BLaER1 treated with 17β-estradiol and CSF1 and Interleukin-3, amounts not matched to agents 10 nM and 100 nM (cell line): Measurements from ENCODE around the gene B3GNT8.
"Not testable (repeated sequence)": the region's sequence is repeated elsewhere in the genome, so short reads cannot be mapped to it uniquely, and the experiment has no call there.

Experiments
- H3K27ac ChIP-seq, 11 experiments: shearing (Covaris generic); formaldehyde crosslinking; 2 replicates each; pipeline ENCODE4 v1.8.1; 2022
- H3K27me3 ChIP-seq, 11 experiments: shearing (Covaris generic); formaldehyde crosslinking; 2 replicates each; pipeline ENCODE4 v1.8.1; 2022
- H3K36me3 ChIP-seq, 11 experiments: shearing (Covaris generic); formaldehyde crosslinking; 2 replicates each; pipeline ENCODE4 v1.8.1; 2022
- H3K4me1 ChIP-seq, 10 experiments: shearing (Covaris generic); formaldehyde crosslinking; 2 replicates each; pipeline ENCODE4 v1.8.1; 2022
- H3K4me2 ChIP-seq, 11 experiments: shearing (Covaris generic); formaldehyde crosslinking; 2 replicates each; pipeline ENCODE4 v1.8.1; 2022
- H3K4me3 ChIP-seq, 10 experiments: shearing (Covaris generic); formaldehyde crosslinking; 2 replicates each; pipeline ENCODE4 v1.8.1; 2022
- H3K9ac ChIP-seq, 11 experiments: shearing (Covaris generic); formaldehyde crosslinking; 2 replicates each; pipeline ENCODE4 v1.8.1; 2022
- H3K9me3 ChIP-seq, 11 experiments: shearing (Covaris generic); formaldehyde crosslinking; replicated peaks in 1 of 11; 2 replicates each; pipeline ENCODE4 v1.8.1; 2022
- H4K20me1 ChIP-seq, 11 experiments: shearing (Covaris generic); formaldehyde crosslinking; 2 replicates each; pipeline ENCODE4 v1.8.1; 2022
- Cebpa-rat ChIP-seq, 11 experiments: shearing (Covaris generic); IDR thresholded peaks; 2 replicates each; pipeline ENCODE4 v1.8.1; 2022

The B3GNT8 gene, protein sequence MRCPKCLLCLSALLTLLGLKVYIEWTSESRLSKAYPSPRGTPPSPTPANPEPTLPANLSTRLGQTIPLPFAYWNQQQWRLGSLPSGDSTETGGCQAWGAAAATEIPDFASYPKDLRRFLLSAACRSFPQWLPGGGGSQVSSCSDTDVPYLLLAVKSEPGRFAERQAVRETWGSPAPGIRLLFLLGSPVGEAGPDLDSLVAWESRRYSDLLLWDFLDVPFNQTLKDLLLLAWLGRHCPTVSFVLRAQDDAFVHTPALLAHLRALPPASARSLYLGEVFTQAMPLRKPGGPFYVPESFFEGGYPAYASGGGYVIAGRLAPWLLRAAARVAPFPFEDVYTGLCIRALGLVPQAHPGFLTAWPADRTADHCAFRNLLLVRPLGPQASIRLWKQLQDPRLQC

GRCh38 chr19:41426952-41427646 is at the start of gene B3GNT8:
Gene B3GNT8, minus strand, starts transcription at chr19:41427374. Its CDS starts 596 bp downstream, at chr19:41426778.
- Histone ChIP-seq H3K27ac (peak within 1 kb of the TSS; percentile 76 to 89 (median 84)), H3K36me3 (peaks cover 46 to 84% (median 55%) of the 10 kb centered on the region in 11 experiments), H3K9me3 (no peaks in the 10 kb centered on the region), H3K9ac (peak within 1 kb of the TSS; percentile 70 to 94 (median 79)), H3K27me3 (no peaks in the 10 kb centered on the region), H3K4me1 (peaks cover 43 to 92% (median 74%) of the 10 kb centered on the region in 10 experiments), H4K20me1 (peaks cover 0 to 25% (median 0%) of the 10 kb centered on the region in 11 experiments; a peak in 6 of 22 replicates), H3K4me3 (peak within 1 kb of the TSS; percentile 44 to 75 (median 60)), H3K4me2 (peak within 1 kb of the TSS; percentile 91 to 99 (median 95))
- TF ChIP-seq Cebpa-rat (IDR thresholded peaks at IDR 0.05), result no peak

DNA sequence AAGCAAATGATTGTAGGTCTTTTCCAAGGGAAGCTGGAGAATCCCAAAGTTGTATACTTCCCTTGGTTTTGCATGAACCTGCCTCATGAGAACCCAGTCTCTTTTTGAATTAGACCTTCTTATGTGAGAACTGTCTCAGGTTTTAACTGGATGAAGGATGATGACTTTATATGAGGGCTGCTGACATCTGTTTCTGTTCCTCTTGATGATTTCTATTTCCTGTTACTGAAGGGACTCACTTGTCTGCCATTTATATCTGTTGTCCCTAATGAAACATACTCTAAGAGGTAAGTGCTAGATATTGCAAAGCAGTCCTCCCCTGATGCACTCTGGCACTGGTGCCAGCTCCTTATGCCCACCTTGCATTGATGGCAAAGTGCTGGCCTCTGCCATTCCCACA is 49.4 kb upstream of the B3GNT8 start:
- no peak overlapping the region for H3K9ac ChIP-seq
- H3K36me3 ChIP-seq, result no peaks in the 10 kb centered on the region
- TF ChIP-seq Cebpa-rat (IDR thresholded peaks at IDR 0.05), result no peak
- peaks cover 11 to 21% (median 16%) of the 10 kb centered on the region in 11 experiments; a peak in 21 of 22 replicates for H3K9me3 ChIP-seq
- no peak overlapping the region for H3K27ac ChIP-seq
- peak overlapping the region in 4 of 11 experiments; percentile 0 to 52 (median 28); a peak in 4 of 22 replicates for H3K4me2 ChIP-seq
- H3K4me3 ChIP-seq, result no peak overlapping the region
- H3K27me3 ChIP-seq, result no peaks in the 10 kb centered on the region
- H3K4me1 ChIP-seq, result peaks cover 0 to 29% (median 19%) of the 10 kb centered on the region in 10 experiments; a peak in 13 of 20 replicates
- no peaks in the 10 kb centered on the region for H4K20me1 ChIP-seq

- H3K9ac ChIP-seq, H3K27me3 ChIP-seq, H3K36me3 ChIP-seq, H4K20me1 ChIP-seq, H3K4me3 ChIP-seq: not testable (repeated sequence)
- H3K9me3 ChIP-seq, result peaks cover 0 to 18% (median 7%) of the 10 kb centered on the region in 11 experiments; a peak in 14 of 22 replicates
- H3K27ac ChIP-seq, result peak overlapping the region in 3 of 11 experiments; percentile 11 to 33 (median 33); a peak in 4 of 22 replicates
- H3K4me2 ChIP-seq, result peak overlapping the region in 6 of 11 experiments; percentile 5 to 42 (median 17); a peak in 7 of 22 replicates
- peaks cover 0 to 13% (median 8%) of the 10 kb centered on the region in 10 experiments; a peak in 10 of 20 replicates for H3K4me1 ChIP-seq
- TF ChIP-seq Cebpa-rat (IDR thresholded peaks at IDR 0.05), result peak in 5 of 11 experiments; percentile 11 to 61 (median 33); a peak in 3 of 22 replicates
These were observed 36.4 kb upstream of the B3GNT8 start for GRCh38 chr19:41463257-41464256.

DNA sequence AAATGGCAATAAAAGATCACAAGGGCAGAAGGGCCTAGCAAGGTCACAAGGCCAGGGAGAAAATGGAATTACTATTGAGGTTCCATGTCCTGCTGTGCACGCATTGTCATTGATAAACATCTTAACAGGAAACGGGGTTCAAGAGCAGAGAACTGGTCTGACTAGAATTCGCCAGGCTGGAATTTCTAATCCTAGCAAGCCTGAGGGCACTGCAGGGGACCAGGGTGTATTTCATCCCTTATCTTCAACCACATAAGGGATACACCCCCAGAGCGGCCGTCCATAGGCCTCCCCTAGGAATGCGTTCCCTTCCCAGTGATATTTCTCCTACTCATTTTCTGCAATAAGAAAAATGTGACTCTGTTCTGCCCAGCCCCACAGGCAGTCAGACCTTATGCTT is 35.3 kb upstream of the B3GNT8 start:
- Histone ChIP-seq H3K27ac (no peak overlapping the region), H4K20me1 (no peaks in the 10 kb centered on the region), H3K9ac (no peak overlapping the region), H3K4me1 (peaks cover 0 to 13% (median 8%) of the 10 kb centered on the region in 10 experiments; a peak in 10 of 20 replicates), H3K4me2 (no peak overlapping the region), H3K9me3 (peaks cover 0 to 18% (median 7%) of the 10 kb centered on the region in 11 experiments; a peak in 14 of 22 replicates), H3K36me3 (no peaks in the 10 kb centered on the region), H3K4me3 (no peak overlapping the region), H3K27me3 (no peaks in the 10 kb centered on the region)
- no peak for TF ChIP-seq Cebpa-rat (IDR thresholded peaks at IDR 0.05)

GRCh38 chr19:41457241-41457640 is 30.1 kb upstream of the B3GNT8 start:
- Histone ChIP-seq H3K9ac (no peak overlapping the region), H4K20me1 (no peaks in the 10 kb centered on the region), H3K4me3 (no peak overlapping the region), H3K27ac (no peak overlapping the region), H3K9me3 (peaks cover 0 to 10% (median 1%) of the 10 kb centered on the region in 11 experiments; a peak in 9 of 22 replicates), H3K4me1 (peaks cover 0 to 6% (median 0%) of the 10 kb centered on the region in 10 experiments; a peak in 1 of 20 replicates), H3K4me2 (0 out of 22 replicates have a peak overlapping the region, but pooled peaks of 1 of the 11 experiments have one; percentile 14), H3K36me3 (no peaks in the 10 kb centered on the region), H3K27me3 (no peaks in the 10 kb centered on the region)
- TF ChIP-seq Cebpa-rat (IDR thresholded peaks at IDR 0.05), result no peak

DNA sequence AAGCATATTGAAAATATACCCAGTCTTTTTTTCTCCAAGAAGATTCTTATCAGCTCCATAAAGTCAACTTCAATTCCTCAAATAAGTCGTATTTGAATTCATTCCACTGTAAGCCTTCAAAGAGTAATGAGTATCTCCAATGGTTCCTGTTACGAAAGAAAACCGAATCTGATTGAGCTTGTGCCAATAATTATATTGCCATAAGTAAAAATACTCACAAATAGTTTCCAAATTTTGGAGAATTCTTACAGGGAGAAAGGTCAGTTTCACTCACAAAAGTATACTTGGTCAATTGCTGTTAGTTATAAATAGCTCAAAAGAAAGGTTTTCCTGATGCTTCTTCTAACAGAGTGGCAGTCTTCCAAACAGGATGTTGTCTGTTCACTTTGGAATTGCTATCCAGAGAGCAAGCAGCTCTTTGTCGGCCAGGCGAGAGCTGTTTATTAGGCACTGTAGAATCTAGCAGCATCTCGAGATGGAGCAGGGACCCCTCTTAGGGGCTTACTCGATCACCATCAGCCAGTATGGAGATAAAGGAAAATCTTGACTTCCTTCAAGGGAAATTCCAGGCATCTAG is 29.3 kb upstream of the B3GNT8 start:
- Histone ChIP-seq H3K9ac (no peak overlapping the region), H3K27me3 (no peaks in the 10 kb centered on the region), H3K4me2 (no peak overlapping the region), H3K27ac (no peak overlapping the region), H3K9me3 (0 out of 22 replicates have a peak, but pooled peaks cover 0 to 1% (median 0%) of the 10 kb centered on the region in 11 experiments), H3K36me3 (no peaks in the 10 kb centered on the region), H4K20me1 (no peaks in the 10 kb centered on the region), H3K4me1 (peaks cover 0 to 6% (median 0%) of the 10 kb centered on the region in 10 experiments; a peak in 1 of 20 replicates), H3K4me3 (no peak overlapping the region)
- no peak for TF ChIP-seq Cebpa-rat (IDR thresholded peaks at IDR 0.05)

DNA sequence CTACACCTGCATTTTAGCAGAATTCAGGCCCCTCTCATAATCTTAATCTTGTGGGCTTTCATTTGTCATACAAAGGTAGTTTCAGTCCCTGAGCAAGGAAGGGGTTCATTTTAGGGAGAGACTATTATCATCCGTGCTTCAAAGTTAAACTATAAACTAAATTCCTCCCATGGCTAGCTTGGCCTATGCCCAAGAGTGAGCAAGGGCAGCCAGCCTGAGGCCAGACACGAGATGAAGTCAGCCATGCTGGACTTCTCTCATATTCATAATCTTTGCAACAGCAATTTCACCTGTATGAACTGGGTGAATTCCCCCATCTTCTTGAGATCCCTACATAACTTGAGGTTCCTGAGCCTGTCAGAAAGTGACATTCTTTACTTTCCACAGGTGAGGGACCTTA is 28.8 kb upstream of the B3GNT8 start:
- Histone ChIP-seq H3K9ac (no peak overlapping the region), H3K9me3 (no peaks in the 10 kb centered on the region), H3K4me2 (no peak overlapping the region), H3K4me3 (no peak overlapping the region), H4K20me1 (no peaks in the 10 kb centered on the region), H3K27ac (no peak overlapping the region), H3K36me3 (no peaks in the 10 kb centered on the region), H3K27me3 (no peaks in the 10 kb centered on the region), H3K4me1 (peaks cover 0 to 6% (median 0%) of the 10 kb centered on the region in 10 experiments; a peak in 1 of 20 replicates)
- no peak for TF ChIP-seq Cebpa-rat (IDR thresholded peaks at IDR 0.05)
